Skin of body (tissue), 2 donors: Measurements from ENCODE around the gene NANOG. TPM values are rescaled to one million over a fixed set of nuclear protein-coding genes. Genes with fewer than 3 reads are reported as not detected.

Experiments
- small RNA-seq: library from RNA; depleted of rRNA; stranded (forward); fragments of <200 nt; gene quantifications from one replicate; pipeline ENCODE3, GENCODE V24; 2014; ENCODE audit warnings: low replicate concordance
- total RNA-seq: library from RNA; depleted of rRNA; stranded (reverse); fragments of >200 nt; gene quantifications from one replicate; pipeline ENCODE4 v1.2.3, GENCODE V29; 2014

NANOG gene
- total RNA-seq, 1 donor from 2014 or later: not detected

Small RNAs within 50 kb of the gene (small RNA-seq; reads per million reads assigned to genes)
- gene RF00019: not detected

Other genes with a start within 250 kb of the NANOG start
- not detected for gene APOBEC1, start 123.5 kb upstream of the NANOG start, total RNA-seq
- gene GDF3, start 93.6 kb upstream of the NANOG start, total RNA-seq: not detected
- gene DPPA3, start 78.0 kb upstream of the NANOG start, total RNA-seq: not detected
- 0.30 TPM for gene CLEC4C, start 42.0 kb upstream of the NANOG start, total RNA-seq
- not detected for gene NANOGNB, start 24.2 kb upstream of the NANOG start, total RNA-seq
- gene SLC2A14, start 83.5 kb downstream of the NANOG start, total RNA-seq: not detected
- 156 TPM for gene SLC2A3, start 146.8 kb downstream of the NANOG start, total RNA-seq
- gene FOXJ2, start 243.3 kb downstream of the NANOG start, total RNA-seq: 10.9 TPM